GM21825 (cell line): ENCODE measurements around the gene CSGALNACT2.
"Not testable (repeated sequence)": the region's sequence is repeated elsewhere in the genome, so short reads cannot be mapped to it uniquely, and the experiment has no call there.

Experiments
- ATAC-seq: cut with Tn5 transposase; IDR thresholded peaks from one replicate; pipeline ENCODE4 v1.9.1; 2021; ENCODE audit warnings: mild to moderate bottlenecking, moderate library complexity; ENCODE audit not compliant: unreplicated experiment

Gene CSGALNACT2

GRCh38 chr10:43174969-43175368 lies 36.7 kb downstream of the CSGALNACT2 start:
- no peak for ATAC-seq

DNA sequence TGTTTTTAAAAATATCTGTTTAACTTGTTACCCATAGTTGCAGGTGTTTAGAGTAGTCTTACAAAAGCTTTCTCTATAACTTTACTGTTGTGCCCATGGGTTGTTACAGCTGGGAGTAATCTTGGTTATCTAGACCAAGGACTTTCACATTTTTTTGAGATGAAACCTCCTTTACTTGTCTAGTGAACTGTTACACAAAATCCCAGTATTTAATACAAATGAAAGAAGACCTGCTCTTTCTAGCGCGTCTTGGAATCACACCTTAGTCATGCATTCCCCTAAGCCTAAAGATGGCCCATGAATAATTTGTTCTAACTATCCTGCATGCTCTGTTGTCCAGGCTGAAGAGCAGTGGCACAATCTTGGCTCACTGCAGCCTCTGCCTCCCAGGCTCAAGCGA lies 38.0 kb downstream of the CSGALNACT2 start:
- ATAC-seq, result no peak

DNA sequence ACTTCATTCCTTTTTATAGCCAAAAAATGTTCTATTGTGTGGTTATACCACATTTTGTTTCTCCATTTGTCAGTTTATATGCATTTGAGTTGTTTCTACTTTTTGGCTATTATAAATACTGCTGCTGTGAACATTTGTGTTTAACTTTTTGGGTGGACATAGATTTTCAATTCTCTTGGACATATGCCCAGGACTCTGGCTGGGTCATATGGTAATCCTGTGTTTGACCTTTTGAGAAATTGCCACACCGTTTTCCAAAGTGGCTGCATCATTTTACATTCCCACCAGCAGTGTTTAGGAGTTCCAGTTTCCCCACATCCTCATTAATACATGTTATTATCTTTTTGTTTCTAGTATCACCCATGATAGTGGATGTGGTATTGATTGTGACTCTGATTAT lies 39.4 kb downstream of the CSGALNACT2 start:
- no peak for ATAC-seq

- ATAC-seq, result no peak
Observed at GRCh38 chr10:43181146-43181545, 42.9 kb downstream of the CSGALNACT2 start.

GRCh38 chr10:43183764-43184163 lies 45.5 kb downstream of the CSGALNACT2 start:
- ATAC-seq, result not testable (repeated sequence)

GRCh38 chr10:43186150-43186549 lies 47.9 kb downstream of the CSGALNACT2 start:
- ATAC-seq, result no peak

GRCh38 chr10:43187213-43187612 lies 49.0 kb downstream of the CSGALNACT2 start:
- no peak for ATAC-seq

GRCh38 chr10:43188702-43189101 lies 50.5 kb downstream of the CSGALNACT2 start:
- no peak for ATAC-seq

DNA sequence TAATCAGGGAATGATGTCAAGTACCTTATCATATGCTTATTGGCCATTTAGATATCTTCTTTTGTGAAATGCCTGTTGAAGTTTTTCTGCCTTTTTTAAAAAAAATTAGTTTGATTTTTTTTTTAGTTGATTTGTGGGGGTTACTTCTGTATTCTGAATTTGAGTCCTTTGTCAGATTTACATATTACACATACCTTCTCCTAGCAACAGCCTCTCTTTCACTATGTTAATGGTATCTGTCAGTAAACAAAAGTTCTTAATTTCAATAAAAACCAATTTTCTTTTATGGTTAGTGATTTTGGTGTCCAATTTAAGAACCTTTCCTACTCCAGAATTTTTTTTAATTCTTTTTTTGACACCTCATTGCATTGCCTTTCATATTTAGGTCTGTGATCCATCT lies 52.0 kb downstream of the CSGALNACT2 start:
- no peak for ATAC-seq

DNA sequence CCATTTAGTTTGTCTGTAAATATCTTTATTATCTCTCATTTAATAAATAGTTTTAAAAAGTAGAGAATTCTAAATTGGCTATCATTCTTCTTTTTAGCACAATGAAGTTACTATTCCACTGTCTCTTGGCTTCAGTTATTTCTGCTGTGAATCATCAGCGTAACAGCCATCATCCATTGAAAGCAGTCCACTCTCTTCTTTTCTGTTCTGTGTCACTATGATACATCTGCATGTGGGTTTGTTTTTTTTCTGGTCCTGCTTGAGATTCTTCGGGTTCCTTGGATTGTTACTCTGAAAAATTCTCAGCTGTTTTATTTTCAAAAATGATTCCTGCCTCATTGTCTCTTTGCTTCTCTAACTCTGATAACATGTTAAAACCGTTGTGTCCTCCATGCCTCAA lies 52.5 kb downstream of the CSGALNACT2 start:
- ATAC-seq, result no peak

- ATAC-seq, result no peak
Observed at GRCh38 chr10:43192884-43193283, 54.6 kb downstream of the CSGALNACT2 start.

GRCh38 chr10:43193496-43194080 lies 55.3 kb downstream of the CSGALNACT2 start:
- no peak for ATAC-seq

DNA sequence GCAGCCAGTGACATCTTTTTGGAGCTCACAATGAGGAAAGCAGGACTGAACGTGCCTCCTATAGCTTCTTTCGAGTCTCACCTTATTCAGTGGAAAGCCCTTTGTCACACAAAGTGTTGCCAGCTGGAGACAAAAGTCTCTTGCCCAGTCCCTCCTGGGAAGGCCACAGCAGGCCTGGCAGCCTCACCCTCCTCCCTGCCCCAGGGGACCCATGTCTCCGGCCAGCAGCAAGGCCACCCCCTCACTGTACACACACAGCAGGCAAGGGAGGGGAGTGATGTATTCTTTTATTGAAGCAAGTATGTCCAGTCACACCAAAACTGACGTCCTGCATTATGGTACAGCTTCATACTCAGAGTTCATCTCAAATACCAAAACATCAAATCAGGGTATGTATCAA lies 56.0 kb downstream of the CSGALNACT2 start:
- no peak for ATAC-seq

DNA sequence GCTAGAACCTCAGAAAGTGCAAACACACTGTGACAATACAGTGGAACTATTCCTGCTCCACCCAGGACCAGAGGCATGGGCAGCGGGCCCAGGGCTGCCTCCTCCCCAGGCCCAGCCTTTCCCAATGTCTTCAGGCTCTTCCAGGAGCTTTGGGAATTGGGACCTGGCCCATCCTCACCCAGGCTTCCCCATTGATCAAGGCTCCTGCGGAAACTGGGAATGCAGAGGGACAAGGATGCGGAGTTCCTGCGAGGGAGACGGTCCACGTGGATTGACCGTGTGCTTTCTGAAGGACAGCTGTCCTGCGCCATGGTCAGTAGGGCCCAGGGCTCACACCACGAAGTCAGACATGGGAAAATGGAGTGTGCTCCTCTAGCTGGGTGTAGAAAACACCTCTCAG lies 56.6 kb downstream of the CSGALNACT2 start:
- ATAC-seq, result no peak

DNA sequence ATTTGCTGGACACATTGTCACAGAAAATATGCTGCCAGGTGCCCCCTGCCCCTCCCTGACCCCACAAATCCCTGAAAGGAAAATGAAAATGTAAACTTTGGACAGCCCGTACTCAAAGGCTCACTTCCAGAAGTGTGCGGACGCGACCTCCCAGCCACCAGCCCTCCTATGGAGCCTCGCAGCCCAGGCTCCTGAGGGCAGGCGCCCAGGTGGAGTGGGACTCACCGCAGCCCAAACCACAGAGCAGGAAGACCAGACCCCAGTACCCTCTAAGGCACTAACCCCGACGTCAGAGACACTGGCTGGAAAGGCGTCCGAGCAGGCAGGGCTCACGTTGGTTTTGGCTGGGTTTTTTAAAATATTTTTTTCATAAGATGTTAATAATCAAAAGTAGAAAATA lies 57.3 kb downstream of the CSGALNACT2 start:
- no peak for ATAC-seq

DNA sequence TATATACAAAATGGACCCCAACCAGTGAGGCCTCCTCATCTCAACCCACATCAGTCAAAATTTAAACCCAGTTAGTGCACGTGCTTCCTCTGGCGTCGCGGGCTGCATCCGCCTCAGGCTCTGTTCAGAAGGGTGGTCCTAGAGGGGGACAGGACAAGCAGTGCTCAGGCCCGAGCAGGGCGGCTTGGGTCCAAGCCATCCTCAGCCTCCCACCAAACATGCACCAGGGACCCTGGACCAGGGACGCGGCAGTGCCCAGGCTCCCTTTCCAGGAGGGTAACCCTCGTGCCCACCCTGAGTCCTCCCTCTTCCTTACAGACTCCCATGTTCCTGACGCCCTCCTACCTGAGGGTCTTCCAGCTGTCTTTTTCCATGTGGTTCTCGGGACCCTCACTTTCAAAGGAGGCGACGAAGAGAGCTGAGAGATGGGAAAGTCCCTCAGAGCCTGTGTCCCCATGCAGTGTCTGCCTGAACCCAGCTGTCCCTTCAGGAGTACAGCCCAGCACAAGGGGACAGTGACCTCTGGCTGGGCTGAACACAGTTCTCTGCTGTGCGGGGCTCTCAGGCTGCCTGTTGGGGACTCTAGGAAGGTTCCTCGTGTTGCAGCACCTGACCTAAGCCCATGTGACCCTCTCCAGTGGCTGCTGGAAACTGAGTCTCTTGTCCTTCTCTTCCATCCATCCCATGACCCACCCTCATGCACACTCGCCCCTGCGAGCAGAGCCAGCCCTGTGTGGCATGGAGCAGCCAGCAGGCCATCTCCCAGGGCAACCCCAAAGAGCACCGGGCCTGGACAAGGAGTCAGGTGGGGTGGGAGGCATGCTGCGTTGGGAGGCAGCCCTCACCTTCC lies 58.1 kb downstream of the CSGALNACT2 start:
- ATAC-seq, result no peak

- ATAC-seq, result no peak
Observed at GRCh38 chr10:43196981-43197833, 59.0 kb downstream of the CSGALNACT2 start.

DNA sequence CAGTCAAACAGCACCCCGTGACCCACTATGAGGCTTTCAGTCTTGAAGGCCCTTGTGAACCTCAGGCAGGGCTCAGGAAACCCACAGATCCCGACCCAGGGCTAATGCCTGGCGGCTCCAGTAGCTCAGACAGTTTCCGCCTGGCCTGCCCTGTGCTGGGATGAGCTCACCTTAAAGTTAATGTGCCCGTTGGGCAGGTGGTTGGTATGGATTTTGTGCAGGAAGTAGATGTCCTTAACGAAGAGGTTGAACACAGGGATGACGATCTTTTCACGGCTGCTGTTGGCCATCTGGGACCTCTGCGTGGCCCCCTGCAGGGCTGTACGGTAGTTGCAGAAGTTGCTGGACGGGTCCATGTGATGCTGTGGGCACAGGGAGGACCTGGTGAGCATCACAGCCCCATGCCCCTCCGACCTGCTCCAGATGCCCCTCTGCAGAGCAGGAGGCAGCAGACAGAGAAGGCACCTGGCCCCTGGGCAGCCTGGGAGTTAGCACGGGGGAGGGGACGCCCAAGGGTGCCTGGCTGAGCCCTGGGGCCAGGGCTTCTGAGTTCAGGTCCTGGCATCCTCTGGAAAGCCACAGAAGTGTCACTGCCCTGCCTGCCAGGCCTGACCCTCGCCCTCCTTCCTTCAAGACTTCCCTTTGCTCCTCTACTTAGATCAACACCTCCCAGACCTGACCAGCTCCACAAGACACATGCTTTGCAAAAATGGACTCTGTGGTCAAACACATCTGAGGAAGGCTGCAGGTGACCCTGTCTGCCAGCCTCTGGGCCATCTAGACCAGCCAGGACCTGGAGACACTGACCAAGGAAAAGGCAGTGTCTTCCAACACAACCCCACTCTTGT lies 59.8 kb downstream of the CSGALNACT2 start:
- ATAC-seq, result no peak

- no peak for ATAC-seq
Observed at GRCh38 chr10:43198682-43199005, 60.4 kb downstream of the CSGALNACT2 start.

GRCh38 chr10:43199088-43199683 lies 60.9 kb downstream of the CSGALNACT2 start:
- no peak for ATAC-seq
